WI38 (cell line): ENCODE measurements around the gene MYL9.

Experiments used
- H3K4me3 ChIP-seq: 2 replicates; pipeline ENCODE4 v1.5.1; 2011; ENCODE audit warnings: low read depth, mild to moderate bottlenecking, control low read depth, low read length
- CTCF ChIP-seq: IDR thresholded peaks from 2 replicates; pipeline ENCODE4 v1.5.1; 2012; ENCODE audit warnings: low read depth, mild to moderate bottlenecking, control low read depth, low read length

MYL9 gene

GRCh38 chr20:36498386-36499179, 42.7 kb upstream of the MYL9 start:
- TF ChIP-seq CTCF, result no peak
- no peak overlapping the region for H3K4me3 ChIP-seq

GRCh38 chr20:36499211-36499610, 42.1 kb upstream of the MYL9 start:
- H3K4me3 ChIP-seq, result no peak overlapping the region
- no peak for TF ChIP-seq CTCF

GRCh38 chr20:36499723-36500501, 41.4 kb upstream of the MYL9 start:
- no peak for TF ChIP-seq CTCF
- no peak overlapping the region for H3K4me3 ChIP-seq

GRCh38 chr20:36501367-36502006, 39.8 kb upstream of the MYL9 start:
- TF ChIP-seq CTCF, result no peak
- H3K4me3 ChIP-seq, result no peak overlapping the region

- H3K4me3 ChIP-seq, result no peak overlapping the region
Measured at GRCh38 chr20:36504295-36504694, 37.0 kb upstream of the MYL9 start.

GRCh38 chr20:36506253-36506652, 35.1 kb upstream of the MYL9 start:
- TF ChIP-seq CTCF, result no peak
- H3K4me3 ChIP-seq, result no peak overlapping the region

More at GRCh38 chr20:36504295-36504694, 37.0 kb upstream of the MYL9 start:
- no peak for TF ChIP-seq CTCF
